ENCODE measurements around the gene RPTOR. TPM values are rescaled to one million over a fixed set of nuclear protein-coding genes. Genes with fewer than 3 reads are reported as not detected.
A peak's percentile ranks its signal among the peaks of the same experiment; 100 is the strongest.

RPTOR gene
- total RNA-seq, 2 donors from 2014 or later, result 62.0 to 228 TPM

DNA sequence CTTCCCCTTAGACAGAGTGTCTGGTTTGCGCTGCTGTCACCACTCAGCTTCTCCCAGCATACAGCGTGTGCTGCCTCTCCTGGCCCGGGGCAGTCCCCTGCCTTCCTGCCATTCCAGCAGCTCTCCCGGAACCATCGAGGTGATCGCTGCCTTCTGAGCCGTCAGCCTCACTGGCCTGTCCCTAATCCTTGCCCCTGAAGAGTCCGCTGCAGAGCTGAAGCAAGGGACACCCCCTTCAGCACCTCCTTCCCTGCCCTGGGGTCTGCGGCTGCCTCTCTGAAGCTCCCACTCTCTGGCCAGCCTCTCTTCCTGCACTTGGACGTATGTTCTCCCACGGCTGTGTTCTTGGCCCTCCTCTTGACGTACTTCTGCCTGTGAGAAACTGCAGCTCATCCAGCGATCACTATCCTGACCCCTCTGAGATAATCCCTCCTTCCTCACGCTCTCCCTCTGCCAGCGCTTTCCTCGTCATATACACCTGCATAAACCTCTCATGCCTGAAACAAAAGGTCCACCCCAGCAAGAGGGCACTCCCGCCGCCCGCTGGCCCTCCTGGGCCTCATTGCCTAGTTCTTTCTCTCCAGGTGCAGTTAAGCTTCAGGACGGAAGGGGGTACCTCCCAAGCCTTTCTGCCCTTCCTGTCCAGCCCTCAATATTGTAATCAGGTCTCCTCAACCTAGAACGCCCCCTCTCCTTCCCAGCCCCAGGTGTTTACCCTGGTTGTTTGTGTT, 226.4 kb downstream of the RPTOR start:
- peak overlapping the region; percentile 78 for H3K27ac Mint-ChIP-seq
- ATAC-seq (replicated peaks), result no peak
- peaks cover 11% of the 10 kb centered on the region for H3K36me3 Mint-ChIP-seq (ENCODE audit: low read depth)
- no peaks in the 10 kb centered on the region for H3K27me3 Mint-ChIP-seq
- H3K4me1 Mint-ChIP-seq, result peaks cover 22% of the 10 kb centered on the region
- H3K9me3 Mint-ChIP-seq, result no peaks in the 10 kb centered on the region
- no peak overlapping the region for H3K4me3 Mint-ChIP-seq

DNA sequence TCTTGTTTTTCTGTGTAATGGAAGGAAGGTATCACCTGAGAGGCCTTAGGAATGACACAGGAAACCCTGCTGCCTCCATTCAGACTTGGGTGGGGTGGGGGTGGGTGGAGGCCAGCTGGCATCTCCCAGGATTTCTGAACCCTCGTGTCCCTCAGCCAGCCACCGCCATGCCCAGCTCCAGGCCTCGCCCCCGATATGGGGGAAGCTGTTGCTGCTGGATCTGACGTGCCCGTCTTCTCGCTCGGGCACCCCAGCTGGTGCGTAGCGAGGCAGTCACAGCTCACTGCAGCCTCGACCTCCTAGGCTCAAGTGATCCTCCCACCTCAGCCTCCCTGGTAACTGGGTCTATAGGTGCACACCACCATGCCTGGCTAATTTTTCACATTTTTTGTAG, 227.0 kb downstream of the RPTOR start:
- no peak for ATAC-seq (replicated peaks)
- Mint-ChIP-seq H3K27me3 (no peaks in the 10 kb centered on the region), H3K4me1 (peaks cover 24% of the 10 kb centered on the region), H3K27ac (peak overlapping the region; percentile 78), H3K4me3 (no peak overlapping the region), H3K36me3 (ENCODE audit: low read depth) (peaks cover 14% of the 10 kb centered on the region), H3K9me3 (no peaks in the 10 kb centered on the region)

DNA sequence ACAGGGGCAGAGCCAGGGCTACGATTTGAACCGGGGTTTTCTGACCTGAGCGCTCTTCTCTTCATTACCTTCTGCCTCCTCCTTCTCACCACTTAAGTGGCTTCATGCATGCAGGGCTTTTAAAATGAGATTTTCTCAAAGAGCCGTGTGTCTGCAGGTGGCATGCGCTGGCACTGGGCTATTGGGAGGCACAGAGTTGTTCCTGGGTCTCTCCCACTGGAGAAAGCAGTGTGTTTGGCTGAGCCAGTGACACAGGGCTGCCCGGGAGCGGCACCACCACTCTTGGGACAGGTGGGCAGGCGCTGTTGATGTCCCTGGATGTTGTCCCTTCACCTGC, 228.2 kb downstream of the RPTOR start:
- H3K4me1 Mint-ChIP-seq, result peaks cover 33% of the 10 kb centered on the region
- peaks cover 27% of the 10 kb centered on the region for H3K36me3 Mint-ChIP-seq (ENCODE audit: low read depth)
- H3K4me3 Mint-ChIP-seq, result no peak overlapping the region
- H3K27me3 Mint-ChIP-seq, result no peaks in the 10 kb centered on the region
- no peaks in the 10 kb centered on the region for H3K9me3 Mint-ChIP-seq
- H3K27ac Mint-ChIP-seq, result peak overlapping the region; percentile 58
- ATAC-seq (replicated peaks), result no peak

DNA sequence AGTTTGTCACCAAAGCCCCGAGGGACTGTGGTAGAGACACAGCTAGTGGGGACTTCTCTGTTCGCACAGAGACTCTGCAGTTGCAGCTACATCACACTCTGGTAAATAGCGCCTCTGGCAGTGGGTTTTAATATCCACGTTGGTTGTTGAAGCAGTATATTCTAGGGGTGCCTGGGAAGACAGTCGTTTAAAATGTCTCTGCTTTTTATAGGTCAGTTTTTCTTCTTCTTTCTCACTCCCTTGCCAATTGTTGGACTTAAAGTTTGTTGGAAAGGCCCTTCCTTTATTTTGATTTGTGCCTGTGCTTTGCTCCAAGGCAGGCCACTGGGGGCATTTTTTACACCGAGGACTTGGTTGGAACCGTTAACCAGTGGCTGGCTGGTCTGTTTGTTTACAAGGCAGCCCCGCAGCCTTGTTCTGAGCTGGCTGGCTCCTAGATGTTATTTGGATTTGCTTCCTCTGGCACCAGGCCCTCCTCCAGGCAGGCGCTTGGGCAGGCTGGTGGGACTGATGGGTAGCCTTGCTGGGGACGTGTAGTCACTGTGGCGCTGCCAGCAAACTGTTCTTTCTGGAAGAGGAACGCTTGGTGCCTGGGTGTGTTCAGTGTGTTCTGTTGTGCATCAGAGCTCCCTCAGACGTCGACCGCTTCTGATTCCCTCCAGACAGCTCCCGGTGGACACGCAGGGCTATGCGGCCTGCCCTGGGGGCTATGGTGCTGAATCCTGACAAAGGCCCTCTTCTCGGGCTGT, 228.8 kb downstream of the RPTOR start:
- H3K4me1 Mint-ChIP-seq, result peaks cover 33% of the 10 kb centered on the region
- H3K9me3 Mint-ChIP-seq, result no peaks in the 10 kb centered on the region
- H3K36me3 Mint-ChIP-seq (ENCODE audit: low read depth), result peaks cover 32% of the 10 kb centered on the region
- ATAC-seq (replicated peaks), result no peak
- peak overlapping the region; percentile 73 for H3K4me3 Mint-ChIP-seq
- H3K27ac Mint-ChIP-seq, result peak overlapping the region; percentile 78
- H3K27me3 Mint-ChIP-seq, result no peaks in the 10 kb centered on the region

DNA sequence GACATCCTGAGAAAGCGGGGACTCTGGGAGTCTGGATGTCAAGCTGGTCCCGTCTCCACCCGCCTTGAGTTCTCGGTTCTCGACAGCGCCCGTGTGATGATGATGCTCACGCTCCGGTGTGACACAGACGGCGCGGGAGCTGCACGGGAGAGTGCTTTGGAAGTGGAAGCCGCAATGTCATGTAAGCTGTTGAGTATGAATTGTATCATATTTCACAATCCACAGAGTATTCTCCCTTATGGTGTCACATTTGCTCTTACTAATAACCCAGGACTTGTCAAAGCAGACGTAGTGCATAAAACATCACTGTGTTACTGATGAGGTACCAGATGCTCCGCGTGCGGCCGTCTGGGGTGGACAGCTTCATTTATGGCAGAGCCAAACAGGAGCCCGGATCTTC, 229.5 kb downstream of the RPTOR start:
- peak overlapping the region; percentile 78 for H3K27ac Mint-ChIP-seq
- H3K4me3 Mint-ChIP-seq, result peak overlapping the region; percentile 73
- H3K4me1 Mint-ChIP-seq, result peaks cover 33% of the 10 kb centered on the region
- no peaks in the 10 kb centered on the region for H3K27me3 Mint-ChIP-seq
- peak; percentile 24 for ATAC-seq (replicated peaks)
- peaks cover 34% of the 10 kb centered on the region for H3K36me3 Mint-ChIP-seq (ENCODE audit: low read depth)
- no peaks in the 10 kb centered on the region for H3K9me3 Mint-ChIP-seq

DNA sequence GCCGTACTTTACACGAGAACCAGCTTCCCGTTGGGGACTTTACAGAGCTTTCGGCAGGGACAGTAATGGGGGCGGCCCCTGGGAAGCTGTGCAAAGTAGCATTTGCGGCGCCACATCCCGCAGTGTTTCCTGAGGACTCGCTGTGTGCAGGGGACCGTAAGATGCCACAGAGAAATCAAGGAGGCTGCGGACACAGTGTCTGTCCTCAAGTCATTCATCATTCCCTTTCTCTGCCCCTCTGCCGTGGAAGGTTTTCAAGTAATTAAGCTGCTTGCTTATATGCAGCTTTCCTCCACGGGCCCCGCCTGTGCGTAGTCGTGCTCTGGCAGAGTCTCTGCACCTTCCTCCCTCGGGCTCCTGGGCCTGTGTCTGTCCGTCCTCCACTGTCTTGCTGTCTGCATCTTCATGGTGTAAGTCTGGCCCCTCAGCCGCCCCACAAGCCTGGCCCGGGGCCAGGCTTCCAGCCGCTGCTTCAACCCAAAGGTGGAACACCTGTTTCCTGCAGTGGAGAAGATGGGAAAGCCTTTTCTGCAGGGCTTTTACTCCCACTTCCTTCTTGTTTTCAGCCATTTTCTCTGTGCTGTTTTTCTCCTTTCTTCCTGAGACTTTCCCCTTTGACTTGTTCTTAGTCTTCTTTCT, 230.1 kb downstream of the RPTOR start:
- H3K27ac Mint-ChIP-seq, result peak overlapping the region; percentile 78
- H3K4me1 Mint-ChIP-seq, result peaks cover 33% of the 10 kb centered on the region
- no peaks in the 10 kb centered on the region for H3K9me3 Mint-ChIP-seq
- peaks cover 34% of the 10 kb centered on the region for H3K36me3 Mint-ChIP-seq (ENCODE audit: low read depth)
- no peaks in the 10 kb centered on the region for H3K27me3 Mint-ChIP-seq
- H3K4me3 Mint-ChIP-seq, result peak overlapping the region; percentile 73
- ATAC-seq (replicated peaks), result peak; percentile 80

DNA sequence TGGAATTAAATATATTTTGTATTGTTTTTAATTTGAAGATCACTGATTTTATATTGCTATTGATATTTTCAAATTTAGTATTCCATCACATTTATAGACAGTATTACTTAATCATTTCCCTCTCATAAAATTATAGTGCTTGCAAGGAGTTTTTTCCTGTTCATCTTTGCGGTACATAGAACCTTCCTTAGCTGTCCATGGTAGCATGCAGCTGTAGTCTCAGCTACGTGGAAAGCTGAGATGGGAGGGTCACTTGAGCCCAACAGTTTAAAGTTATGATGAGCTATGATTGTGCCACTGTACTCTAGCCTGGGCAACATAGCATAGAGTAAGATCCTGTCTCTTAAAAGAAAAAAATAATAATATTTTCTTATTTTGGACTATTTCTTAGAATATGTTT, 231.2 kb downstream of the RPTOR start:
- no peak overlapping the region for H3K4me3 Mint-ChIP-seq
- no peaks in the 10 kb centered on the region for H3K27me3 Mint-ChIP-seq
- no peaks in the 10 kb centered on the region for H3K9me3 Mint-ChIP-seq
- H3K27ac Mint-ChIP-seq, result no peak overlapping the region
- peaks cover 44% of the 10 kb centered on the region for H3K4me1 Mint-ChIP-seq
- ATAC-seq (replicated peaks), result no peak
- H3K36me3 Mint-ChIP-seq (ENCODE audit: low read depth), result peaks cover 29% of the 10 kb centered on the region

DNA sequence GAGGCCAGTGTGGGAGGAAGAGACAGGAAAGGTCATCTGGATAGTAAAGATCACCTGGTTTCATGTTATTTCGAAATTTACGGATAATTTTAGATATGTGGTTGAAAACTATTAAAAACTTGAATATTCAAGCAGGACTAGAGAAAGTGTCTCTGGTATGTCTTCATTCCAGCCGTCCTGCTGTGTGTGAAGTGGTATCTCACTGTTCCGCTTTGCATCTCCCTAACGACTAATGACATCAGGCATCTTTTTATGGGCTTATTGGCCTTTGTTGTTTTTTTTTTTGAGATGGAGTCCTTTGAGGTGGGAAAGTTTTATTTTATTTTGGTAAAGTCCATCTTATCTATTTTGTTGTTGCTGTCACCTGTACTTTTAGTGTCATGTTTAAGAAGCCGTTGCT, 232.6 kb downstream of the RPTOR start:
- Mint-ChIP-seq H3K27me3 (no peaks in the 10 kb centered on the region), H3K9me3 (no peaks in the 10 kb centered on the region), H3K27ac (peak overlapping the region; percentile 7), H3K36me3 (ENCODE audit: low read depth) (peaks cover 24% of the 10 kb centered on the region), H3K4me3 (no peak overlapping the region), H3K4me1 (peaks cover 44% of the 10 kb centered on the region)
- ATAC-seq (replicated peaks), result no peak

DNA sequence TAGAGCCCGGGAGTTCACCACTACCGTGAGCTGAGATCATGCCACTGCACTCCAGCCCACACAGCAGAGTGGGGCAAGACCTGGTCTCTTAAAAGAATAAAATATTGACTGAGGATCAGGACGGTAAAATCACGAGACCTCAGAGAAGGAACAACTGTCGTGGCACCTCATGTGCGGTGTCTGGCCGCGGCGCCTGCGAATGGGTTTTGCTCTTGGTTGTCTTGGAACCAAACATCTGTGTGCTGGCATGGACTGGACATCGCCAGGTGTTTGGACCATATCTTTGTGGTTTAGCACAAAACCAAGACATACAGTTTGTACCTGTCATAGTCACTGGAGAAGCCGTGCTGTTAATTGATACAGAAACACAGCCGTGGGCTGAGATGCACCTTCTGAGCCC, 234.1 kb downstream of the RPTOR start:
- H3K27ac Mint-ChIP-seq, result no peak overlapping the region
- no peak for ATAC-seq (replicated peaks)
- H3K36me3 Mint-ChIP-seq (ENCODE audit: low read depth), result peaks cover 24% of the 10 kb centered on the region

DNA sequence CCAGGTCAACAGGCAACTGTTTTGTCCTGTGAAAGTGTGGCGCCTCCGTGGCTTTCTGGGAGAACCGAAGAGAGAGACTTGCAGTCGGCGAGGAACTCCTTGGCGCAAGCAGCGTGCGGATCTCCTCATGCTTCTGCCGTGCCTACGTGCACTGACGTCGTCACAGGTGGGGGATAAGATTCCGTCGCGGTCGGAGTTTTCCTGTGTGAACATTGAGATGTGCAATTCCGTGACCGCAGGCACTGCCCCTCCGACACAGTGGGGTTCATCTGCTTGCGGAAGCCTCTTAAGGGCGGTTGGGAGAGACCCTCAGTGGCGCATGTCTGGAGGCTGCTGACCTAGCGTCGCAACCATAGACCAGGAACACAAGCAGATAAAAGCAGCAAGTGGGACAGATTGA, 234.7 kb downstream of the RPTOR start:
- Mint-ChIP-seq H3K27ac (no peak overlapping the region), H3K9me3 (no peaks in the 10 kb centered on the region), H3K4me1 (peaks cover 48% of the 10 kb centered on the region), H3K27me3 (no peaks in the 10 kb centered on the region), H3K36me3 (ENCODE audit: low read depth) (peaks cover 24% of the 10 kb centered on the region), H3K4me3 (no peak overlapping the region)
- no peak for ATAC-seq (replicated peaks)

More for the DNA sequence above, 234.1 kb downstream of the RPTOR start:
- Mint-ChIP-seq H3K4me1 (peaks cover 50% of the 10 kb centered on the region), H3K4me3 (no peak overlapping the region), H3K27me3 (no peaks in the 10 kb centered on the region), H3K9me3 (no peaks in the 10 kb centered on the region)

DNA sequence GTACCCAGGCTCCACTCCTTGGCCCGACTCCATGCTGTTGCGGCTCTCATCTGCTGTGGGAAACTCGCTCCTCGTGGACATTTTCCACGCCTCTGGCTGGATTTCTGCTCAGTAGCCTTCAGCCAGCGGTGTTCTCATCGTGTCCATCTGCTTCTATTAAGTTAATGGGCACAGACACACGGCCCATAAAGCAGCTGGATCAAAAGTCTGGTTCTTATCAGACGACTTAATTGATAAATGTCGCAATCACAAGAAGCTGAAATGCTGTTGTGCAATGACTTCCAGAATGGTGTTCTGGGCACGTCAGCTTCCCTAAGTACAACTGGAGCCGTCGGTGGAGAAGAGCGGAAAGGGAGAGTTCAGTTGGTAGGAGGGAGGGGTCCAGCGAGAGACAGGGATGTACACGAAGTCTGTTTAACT, 235.3 kb downstream of the RPTOR start:
- H3K9me3 Mint-ChIP-seq, result no peaks in the 10 kb centered on the region

DNA sequence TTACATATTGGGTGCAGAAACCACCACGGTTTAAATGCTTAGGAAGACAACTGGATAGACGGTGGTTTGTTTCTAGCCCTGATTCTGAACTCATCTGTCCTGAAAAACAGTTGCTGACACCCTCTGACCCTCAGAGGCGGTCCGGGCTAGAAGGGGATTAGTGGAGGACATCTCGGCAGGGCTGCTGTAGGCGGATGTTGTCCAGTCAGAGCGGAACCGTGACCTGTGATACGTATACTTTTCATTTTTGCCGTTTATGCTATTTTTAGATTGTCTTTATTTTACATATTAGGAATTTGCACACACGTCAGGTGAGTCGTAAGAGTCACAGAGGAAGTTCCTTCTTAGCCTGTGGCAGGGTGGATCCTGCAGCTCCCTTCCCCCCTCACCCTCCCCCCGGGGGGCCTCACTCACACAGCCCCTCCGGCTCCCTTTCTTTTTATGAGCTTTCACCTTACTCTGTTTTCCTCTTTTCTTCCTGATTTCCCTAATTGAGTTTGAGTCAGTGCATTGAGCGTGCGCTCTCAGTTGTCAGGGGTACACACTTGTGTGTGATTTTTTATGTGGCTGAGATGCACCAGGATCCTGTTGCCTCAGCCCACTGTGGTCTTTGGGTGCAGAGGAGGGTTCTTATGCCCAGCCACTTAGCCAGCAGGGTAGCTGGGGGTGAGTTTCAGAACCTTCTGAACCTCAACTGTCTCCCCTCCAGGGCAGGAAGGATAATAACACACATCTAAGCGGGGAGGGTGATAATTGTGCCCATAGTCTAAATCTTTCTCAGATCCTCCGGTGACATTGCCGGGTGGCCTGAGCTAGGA, 236.0 kb downstream of the RPTOR start:
- Mint-ChIP-seq H3K4me3 (peak overlapping the region; percentile 73), H3K36me3 (ENCODE audit: low read depth) (peaks cover 25% of the 10 kb centered on the region), H3K9me3 (no peaks in the 10 kb centered on the region), H3K27me3 (no peaks in the 10 kb centered on the region), H3K4me1 (peaks cover 44% of the 10 kb centered on the region), H3K27ac (peak overlapping the region; percentile 85)
- peak; percentile 80 for ATAC-seq (replicated peaks)

More for the DNA sequence above, 235.3 kb downstream of the RPTOR start:
- ATAC-seq (replicated peaks), result no peak
- H3K4me3 Mint-ChIP-seq, result peak overlapping the region; percentile 73
- H3K4me1 Mint-ChIP-seq, result peaks cover 43% of the 10 kb centered on the region
- H3K36me3 Mint-ChIP-seq (ENCODE audit: low read depth), result peaks cover 24% of the 10 kb centered on the region
- H3K27me3 Mint-ChIP-seq, result no peaks in the 10 kb centered on the region
- peak overlapping the region; percentile 85 for H3K27ac Mint-ChIP-seq

DNA sequence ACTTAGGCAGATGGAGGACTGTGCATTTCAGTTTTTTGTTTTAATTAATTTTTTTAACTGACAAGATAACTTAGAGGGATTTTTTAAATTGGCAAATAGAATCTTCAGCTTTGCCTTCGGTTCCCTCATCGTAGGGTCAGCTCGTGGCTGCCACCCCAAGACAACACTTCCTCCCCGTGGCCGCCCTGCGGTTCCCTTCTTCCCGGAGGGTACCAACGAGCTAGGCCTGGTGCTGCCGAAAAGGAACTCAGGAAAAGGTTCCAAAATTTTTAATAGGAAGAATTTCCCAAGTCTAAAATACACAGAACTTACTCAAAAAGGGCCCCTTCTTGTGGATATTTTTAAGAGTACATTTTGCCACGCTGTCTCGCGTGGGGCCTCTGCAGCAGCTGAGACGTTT, 236.6 kb downstream of the RPTOR start:
- Mint-ChIP-seq H3K27ac (peak overlapping the region; percentile 85), H3K27me3 (no peaks in the 10 kb centered on the region), H3K9me3 (no peaks in the 10 kb centered on the region), H3K4me3 (peak overlapping the region; percentile 73), H3K36me3 (ENCODE audit: low read depth) (peaks cover 29% of the 10 kb centered on the region), H3K4me1 (peaks cover 48% of the 10 kb centered on the region)
- no peak for ATAC-seq (replicated peaks)

DNA sequence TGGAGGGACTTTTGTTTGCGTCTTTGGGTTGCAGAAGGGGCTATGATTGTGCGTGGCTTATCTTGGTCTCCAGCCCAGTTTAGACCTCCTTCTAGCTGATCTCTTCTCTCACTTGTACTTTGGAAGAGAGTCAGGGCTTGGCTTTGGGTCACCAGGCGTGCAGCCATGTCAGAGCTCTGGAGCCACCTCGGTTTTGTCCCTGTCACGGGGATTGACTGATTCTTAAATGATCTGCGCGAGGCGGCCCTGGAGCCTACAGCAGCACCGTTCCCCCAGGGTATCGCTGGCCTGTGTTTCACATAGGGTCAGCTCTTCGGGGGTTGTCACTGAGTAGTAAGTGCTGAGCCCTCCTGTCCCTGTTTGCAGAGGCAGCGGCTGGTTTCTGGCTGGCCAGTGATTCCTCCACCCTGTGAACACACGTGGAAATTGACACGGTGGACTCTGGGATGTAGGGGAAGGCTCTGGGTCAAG, 237.2 kb downstream of the RPTOR start:
- Mint-ChIP-seq H3K27me3 (no peaks in the 10 kb centered on the region), H3K4me3 (peak overlapping the region; percentile 73), H3K36me3 (ENCODE audit: low read depth) (peaks cover 23% of the 10 kb centered on the region), H3K9me3 (no peaks in the 10 kb centered on the region), H3K4me1 (peaks cover 46% of the 10 kb centered on the region), H3K27ac (peak overlapping the region; percentile 86)
- no peak for ATAC-seq (replicated peaks)

All from activated T-helper 17 cell treated with anti-CD3 and anti-CD28 coated beads, Interleukin-2, amount 50 U/mL, for 72 hours (primary cell).